H1 (cell line): ENCODE measurements around the gene RBM15. TPM values are rescaled to one million over a fixed set of nuclear protein-coding genes. Genes with fewer than 3 reads are reported as not detected.

ENCODE experiments used
- CTCF ChIA-PET: fragments of 300-600 bp; sonication (Branson Sonifier 250); formaldehyde crosslinking; loops from one replicate; lab custom pipeline; 2021; ENCODE audit not compliant: partially characterized antibody; lab: Charles Lee
- POLR2A ChIA-PET: fragments of 300-600 bp; sonication (Branson Sonifier 250); formaldehyde crosslinking; loops from one replicate; lab custom pipeline; 2021; ENCODE audit warnings: inconsistent platforms; ENCODE audit not compliant: partially characterized antibody; lab: Charles Lee
- DNase-seq, 2 experiments: peaks; one replicate each; pipeline versions ENCODE4 v3.0.0 to v3.0.0-alpha.2; 2010 to 2022; ENCODE audit warnings: low spot score in 2 of 2, low read depth in 1 of 2, mixed read lengths in 1 of 2
- FAIRE-seq: peaks from 2 replicates; lab custom pipeline; 2011; peaks lifted over from hg19 to GRCh38; lab: Jason Lieb, UNC
- H2AFZ ChIP-seq: 2 replicates; pipeline ENCODE4 v1.8.1; 2012; ENCODE audit warnings: low read length, inconsistent platforms
- H2AK5ac ChIP-seq: 2 replicates; pipeline ENCODE4 v1.6.1; 2013; ENCODE audit warnings: low read depth, low read length
- H2BK120ac ChIP-seq: replicated peaks from 2 replicates; pipeline ENCODE3; 2013; ENCODE audit warnings: low read depth, low read length, inconsistent platforms
- H2BK12ac ChIP-seq: 2 replicates; pipeline ENCODE4 v1.6.1; 2013; ENCODE audit warnings: low read depth, low read length
- H2BK15ac ChIP-seq: 2 replicates; pipeline ENCODE4 v1.6.1; 2013; ENCODE audit warnings: low read length
- H2BK20ac ChIP-seq: 2 replicates; pipeline ENCODE4 v1.6.1; 2013; ENCODE audit warnings: low read length
- H2BK5ac ChIP-seq: 2 replicates; pipeline ENCODE4 v1.6.1; 2013; ENCODE audit warnings: low read depth, low read length
- H3K14ac ChIP-seq: 2 replicates; pipeline ENCODE4 v1.6.1; 2013; ENCODE audit warnings: inconsistent platforms; ENCODE audit not compliant: insufficient read length
- H3K18ac ChIP-seq: 2 replicates; pipeline ENCODE4 v1.6.1; 2013; ENCODE audit warnings: low read length; ENCODE audit errors: extremely low read depth
- H3K23ac ChIP-seq: 2 replicates; pipeline ENCODE4 v1.6.1; 2013; ENCODE audit warnings: inconsistent platforms; ENCODE audit not compliant: insufficient read length
- H3K23me2 ChIP-seq: 2 replicates; pipeline ENCODE4 v1.6.1; 2013; ENCODE audit warnings: low read depth, low read length
- H3K27ac ChIP-seq: 2 replicates; pipeline ENCODE4 v1.6.1; 2011; ENCODE audit warnings: low read depth, low read length, inconsistent platforms
- H3K27me3 ChIP-seq, 4 experiments: replicated peaks in 1 of 4; 1 replicate in 1 of 4; 2 replicates in 3 of 4; pipeline versions ENCODE4 v1.6.1 to v1.8.1; 2011 to 2013; ENCODE audit warnings: low read length in 3 of 4, mild to moderate bottlenecking in 3 of 4, inconsistent platforms in 2 of 4, mixed read lengths in 2 of 4, moderate library complexity in 1 of 4; ENCODE audit not compliant: control insufficient read depth in 3 of 4, insufficient read depth in 3 of 4; ENCODE audit errors: extremely low read depth in 1 of 4
- H3K36me3 ChIP-seq, 4 experiments: 2 replicates each; pipeline versions ENCODE4 v1.6.1 to v1.8.1; 2011 to 2013; ENCODE audit warnings: mild to moderate bottlenecking in 4 of 4, low read length in 3 of 4, moderate library complexity in 2 of 4, control low read depth in 1 of 4, inconsistent platforms in 1 of 4; ENCODE audit not compliant: insufficient read depth in 4 of 4, control insufficient read depth in 2 of 4
- H3K4ac ChIP-seq: replicated peaks from 2 replicates; pipeline ENCODE3; 2013; ENCODE audit warnings: low read length, low read depth, mixed read lengths, inconsistent platforms; ENCODE audit not compliant: insufficient read length
- H3K4me1 ChIP-seq, 4 experiments: replicated peaks in 1 of 4; 1 replicate in 1 of 4; 2 replicates in 3 of 4; pipeline versions ENCODE4 v1.6.1 to v1.8.1; 2011 to 2013; ENCODE audit warnings: low read length in 3 of 4, inconsistent platforms in 2 of 4, mixed read lengths in 1 of 4; ENCODE audit not compliant: insufficient read depth in 4 of 4, control insufficient read depth in 3 of 4
- H3K4me2 ChIP-seq, 2 experiments: 2 replicates each; pipeline versions ENCODE4 v1.6.1 to v1.8.1; 2011 to 2013; ENCODE audit warnings: low read depth in 2 of 2, low read length in 2 of 2, control low read depth in 1 of 2, inconsistent platforms in 1 of 2, mild to moderate bottlenecking in 1 of 2; ENCODE audit not compliant: insufficient read depth in 1 of 2
- H3K4me3 ChIP-seq, 4 experiments: fragments of 200-600, 300-600 bp in 1 of 4; sonication (generic), shearing (Covaris generic), sonication (Bioruptor Twin) in 1 of 4; 2 replicates each; pipeline versions ENCODE4 v1.5.1 to v1.8.1; 2011 to 2016; ENCODE audit warnings: low read length in 4 of 4, low read depth in 3 of 4, control low read depth in 2 of 4, inconsistent platforms in 2 of 4, mild to moderate bottlenecking in 2 of 4, mixed read lengths in 1 of 4, moderate library complexity in 1 of 4; ENCODE audit not compliant: insufficient read depth in 2 of 4; ENCODE audit errors: extremely low read depth in 1 of 4
- H3K56ac ChIP-seq: replicated peaks from 2 replicates; pipeline ENCODE3; 2013; ENCODE audit warnings: low read depth, mild to moderate bottlenecking, mixed read lengths, low read length, inconsistent platforms; ENCODE audit not compliant: insufficient read length
- H3K79me1 ChIP-seq: 2 replicates; pipeline ENCODE4 v1.6.1; 2013; ENCODE audit warnings: low read depth, low read length, control low read depth
- H3K79me2 ChIP-seq, 2 experiments: 2 replicates each; pipeline versions ENCODE4 v1.6.1 to v1.8.1; 2012 to 2013; ENCODE audit warnings: low read length in 2 of 2, mild to moderate bottlenecking in 2 of 2, inconsistent platforms in 1 of 2; ENCODE audit not compliant: insufficient read depth in 2 of 2, control insufficient read depth in 1 of 2
- H3K9ac ChIP-seq, 4 experiments: replicated peaks in 1 of 4; 1 replicate in 1 of 4; 2 replicates in 3 of 4; pipeline versions ENCODE4 v1.6.1 to v1.8.1; 2011 to 2013; ENCODE audit warnings: low read depth in 3 of 4, low read length in 3 of 4, control low read depth in 2 of 4, mild to moderate bottlenecking in 2 of 4, moderate library complexity in 2 of 4, inconsistent platforms in 1 of 4; ENCODE audit errors: extremely low read depth in 1 of 4
- H3K9me3 ChIP-seq, 2 experiments: 2 replicates each; pipeline versions ENCODE4 v1.6.1 to v1.8.1; 2012 to 2013; ENCODE audit warnings: mild to moderate bottlenecking in 2 of 2, moderate library complexity in 2 of 2, control low read depth in 1 of 2, inconsistent platforms in 1 of 2, low read depth in 1 of 2, low read length in 1 of 2, mixed read lengths in 1 of 2; ENCODE audit not compliant: insufficient read depth in 2 of 2
- H4K20me1 ChIP-seq, 2 experiments: replicated peaks in 1 of 2; 2 replicates each; pipeline versions ENCODE3 to v1.8.1; 2011 to 2013; ENCODE audit warnings: inconsistent platforms in 2 of 2, low read length in 2 of 2, mild to moderate bottlenecking in 1 of 2; ENCODE audit not compliant: insufficient read depth in 2 of 2, control insufficient read depth in 1 of 2
- H4K5ac ChIP-seq: 2 replicates; pipeline ENCODE4 v1.6.1; 2013; ENCODE audit warnings: low read length, low read depth, mixed read lengths, inconsistent platforms; ENCODE audit not compliant: insufficient read length
- H4K8ac ChIP-seq: 2 replicates; pipeline ENCODE4 v1.8.0; 2013; ENCODE audit warnings: mild to moderate bottlenecking, moderate library complexity, low read length, inconsistent platforms; ENCODE audit not compliant: insufficient read depth; ENCODE audit errors: extremely low read depth
- H4K91ac ChIP-seq: replicated peaks from 2 replicates; pipeline ENCODE3; 2013; ENCODE audit warnings: low read length, mixed read lengths, inconsistent platforms; ENCODE audit not compliant: insufficient read length
- HDAC6 ChIP-seq: IDR thresholded peaks from one replicate; pipeline ENCODE4 v1.7.1; 2012; ENCODE audit warnings: low read depth, mild to moderate bottlenecking, inconsistent platforms, low read length, moderate library complexity
- WGBS, 2 experiments: shearing (Covaris generic) in 1 of 2; methylation state at CpG; one replicate each; pipeline versions ENCODE4 v1.1.6 to v1.1.7; 2013 to 2015; ENCODE audit warnings: low lambda C conversion rate in 2 of 2, mixed read lengths in 2 of 2, inconsistent platforms in 1 of 2, low coverage in 1 of 2, missing lambda C conversion rate in 1 of 2; ENCODE audit not compliant: insufficient replicate concordance in 2 of 2, insufficient coverage in 1 of 2, insufficient read length in 1 of 2; ENCODE audit errors: extremely low coverage in 1 of 2, missing lambda C conversion rate in 1 of 2; 5-methylcytosine and 5-hydroxymethylcytosine counted together
- polyA plus RNA-seq, 7 experiments: library from polyadenylated mRNA; depleted of rRNA in 3 of 7; stranded (reverse) in 5 of 7; unstranded in 2 of 7; fragments of >200 nt in 5 of 7; fragments of 200-250 nt in 2 of 7; gene quantifications; 1 replicate in 5 of 7; 2 replicates in 1 of 7; 4 replicates in 1 of 7; pipeline versions ENCODE4 v1.2.1 to v1.2.3, GENCODE V29; 2011 to 2013; ENCODE audit warnings: missing spikeins in 2 of 7, mixed read lengths in 2 of 7
- total RNA-seq: library from RNA; stranded (reverse); fragmentation: NEBNext Ultra II Directional; extraction: Animal tissue kit (Norgen Biotek cat#: 25700); gene quantifications from 2 replicates; pipeline ENCODE4 v1.2.1, GENCODE V29; 2021

RBM15 gene
- total and polyA plus RNA-seq, 2 of the 8 experiments (the other 6 are each of a cell fraction or from before 2014, with no cell fraction given) = 13.5 to 44.9 TPM

DNA sequence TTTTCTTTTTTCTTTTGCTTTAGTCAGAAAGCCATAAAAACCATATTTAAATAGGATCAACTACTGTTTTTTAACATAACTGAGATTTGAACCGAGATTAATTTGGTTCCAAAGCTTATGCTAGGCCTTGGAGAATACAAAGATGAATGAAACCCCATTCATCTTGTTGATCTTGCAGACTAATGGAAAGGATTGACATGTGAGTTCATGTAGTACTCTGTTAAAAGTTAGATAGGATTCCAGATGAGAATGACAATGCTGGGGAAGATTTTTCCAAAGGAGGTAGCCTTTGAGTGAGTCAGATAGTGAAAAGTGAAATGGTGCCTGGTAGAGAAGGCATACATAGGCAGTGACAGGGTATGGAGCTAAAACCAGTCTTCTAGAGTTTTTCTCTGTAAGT is 22.7 kb downstream of the RBM15 start:
- Histone ChIP-seq H3K23ac (no peak overlapping the region), H4K8ac (no peak overlapping the region), H3K36me3 (peaks cover 0 to 36% (median 7%) of the 10 kb centered on the region in 4 experiments; a peak in 5 of 8 replicates), H2BK5ac (no peak overlapping the region), H3K9ac (no peak overlapping the region), H3K27me3 (no peaks in the 10 kb centered on the region), H3K79me1 (peaks cover 5% of the 10 kb centered on the region; the same call in 1 of the 2 replicates), H3K56ac (no peak overlapping the region), H2AFZ (no peak overlapping the region), H3K23me2 (no peaks in the 10 kb centered on the region), H4K5ac (no peak overlapping the region), H2BK120ac (no peak overlapping the region), H2BK12ac (no peak overlapping the region), H3K4ac (no peak overlapping the region), H3K4me2 (no peak overlapping the region), H3K4me1 (no peaks in the 10 kb centered on the region), H3K4me3 (no peak overlapping the region), H2AK5ac (no peak overlapping the region), H2BK20ac (no peak overlapping the region), H3K9me3 (no peaks in the 10 kb centered on the region), H3K18ac (no peak overlapping the region), H3K27ac (no peak overlapping the region), H3K79me2 (peaks cover 0 to 60% of the 10 kb centered on the region in 2 experiments; a peak in 2 of 4 replicates), H4K20me1 (peaks cover 0 to 4% of the 10 kb centered on the region in 2 experiments), H2BK15ac (no peak overlapping the region), H4K91ac (no peak overlapping the region), H3K14ac (no peak overlapping the region)
- no peak for DNase-seq
- 100% methylated on average over 1 of the region's 1 CpG; no CpG with 5 or more reads in 1 of the 2 experiments for WGBS, 2 experiments
- ChIA-PET POLR2A (interaction anchor here (1.9 to 2.4 kb wide), 2 partner anchors 11 to 22 kb away, joined by 6 read pairs; partner anchors contain the start of gene RBM15), CTCF (interaction anchor here (1.0 to 1.5 kb wide), 2 partner anchors 21 to 93 kb away, joined by 3 to 4 read pairs; no protein-coding TSS in a partner anchor)
- TF ChIP-seq HDAC6 = no peak
- no peak for FAIRE-seq
